Neural crest cell (in vitro differentiated cells): Measurements from ENCODE around the gene TBCD. TPM values are rescaled to one million over a fixed set of nuclear protein-coding genes. Genes with fewer than 3 reads are reported as not detected.

Experiments used
- DNase-seq: peaks from one replicate; pipeline ENCODE4 v3.0.0; 2021; ENCODE audit warnings: low read depth, mixed read lengths, low spot score
- H3K27ac Mint-ChIP-seq: one replicate; pipeline ENCODE4 v1.8.0; 2021; ENCODE audit warnings: mild to moderate bottlenecking, mixed read lengths; ENCODE audit not compliant: unreplicated experiment
- H3K27me3 Mint-ChIP-seq: 2 replicates; pipeline ENCODE4 v1.8.0; 2021; ENCODE audit warnings: low read depth, mild to moderate bottlenecking, mixed read lengths
- H3K36me3 Mint-ChIP-seq: 2 replicates; pipeline ENCODE4 v1.8.0; 2021; ENCODE audit warnings: low read depth, mild to moderate bottlenecking, mixed read lengths
- H3K4me1 Mint-ChIP-seq: 2 replicates; pipeline ENCODE4 v1.8.0; 2021; ENCODE audit warnings: mixed read lengths
- H3K4me3 Mint-ChIP-seq: one replicate; pipeline ENCODE4 v1.8.0; 2021; ENCODE audit warnings: mild to moderate bottlenecking, mixed read lengths
- H3K9me3 Mint-ChIP-seq: 2 replicates; pipeline ENCODE4 v1.8.0; 2021; ENCODE audit warnings: mixed read lengths
- CTCF ChIP-seq: fragments of 200-600 bp; sonication (generic); conservative IDR thresholded peaks from 2 replicates; pipeline ENCODE4 v1.5.0; 2021; ENCODE audit warnings: antibody characterized with exemption, mild to moderate bottlenecking
- total RNA-seq: library from RNA; stranded (reverse); gene quantifications from 2 replicates; pipeline ENCODE4 v1.2.1, GENCODE V29; 2021

The TBCD gene
- total RNA-seq, 1 donor from 2014 or later, result 166 TPM

GRCh38 chr17:82862737-82863382 lies 111.0 kb downstream of the TBCD start:
- peaks cover 71% of the 10 kb centered on the region for H3K4me1 Mint-ChIP-seq

GRCh38 chr17:82863383-82863940 lies 111.6 kb downstream of the TBCD start:
- Mint-ChIP-seq H3K36me3 (peaks cover 5% of the 10 kb centered on the region), H3K4me3 (no peak overlapping the region), H3K4me1 (peaks cover 65% of the 10 kb centered on the region), H3K27me3 (no peaks in the 10 kb centered on the region), H3K27ac (no peak overlapping the region), H3K9me3 (no peaks in the 10 kb centered on the region)
- no peak for DNase-seq
- no peak for TF ChIP-seq CTCF

More at GRCh38 chr17:82862737-82863382, 111.0 kb downstream of the TBCD start:
- TF ChIP-seq CTCF, result no peak
- Mint-ChIP-seq H3K27ac (no peak overlapping the region), H3K4me3 (no peak overlapping the region), H3K27me3 (no peaks in the 10 kb centered on the region), H3K9me3 (no peaks in the 10 kb centered on the region), H3K36me3 (peaks cover 7% of the 10 kb centered on the region)
- no peak for DNase-seq

GRCh38 chr17:82863941-82864712 lies 112.3 kb downstream of the TBCD start:
- Mint-ChIP-seq H3K27me3 (no peaks in the 10 kb centered on the region), H3K27ac (peak overlapping the region; percentile 71), H3K9me3 (no peaks in the 10 kb centered on the region), H3K36me3 (peaks cover 3% of the 10 kb centered on the region), H3K4me3 (no peak overlapping the region), H3K4me1 (peaks cover 58% of the 10 kb centered on the region)
- no peak for DNase-seq
- TF ChIP-seq CTCF, result no peak

GRCh38 chr17:82864713-82865248 lies 112.9 kb downstream of the TBCD start:
- Mint-ChIP-seq H3K4me3 (no peak overlapping the region), H3K4me1 (peaks cover 52% of the 10 kb centered on the region), H3K27ac (peak overlapping the region; percentile 71), H3K9me3 (no peaks in the 10 kb centered on the region), H3K27me3 (no peaks in the 10 kb centered on the region), H3K36me3 (peaks cover 3% of the 10 kb centered on the region)
- no peak for TF ChIP-seq CTCF
- DNase-seq, result no peak

GRCh38 chr17:82865274-82865673 lies 113.4 kb downstream of the TBCD start:
- peaks cover 47% of the 10 kb centered on the region for H3K4me1 Mint-ChIP-seq
- peak overlapping the region; percentile 22 for H3K4me3 Mint-ChIP-seq
- no peaks in the 10 kb centered on the region for H3K27me3 Mint-ChIP-seq
- H3K36me3 Mint-ChIP-seq, result peaks cover 6% of the 10 kb centered on the region
- no peak for DNase-seq
- no peaks in the 10 kb centered on the region for H3K9me3 Mint-ChIP-seq
- no peak overlapping the region for H3K27ac Mint-ChIP-seq
- no peak for TF ChIP-seq CTCF
